GM23338 (cell line): ENCODE measurements around the gene FAP. TPM values are rescaled to one million over a fixed set of nuclear protein-coding genes. Genes with fewer than 3 reads are reported as not detected.

Experiments
- ATAC-seq: fragments of 200-7000 bp; cut with Tn5 transposase; 3 replicates; pipeline ENCODE4 v1.9.1; 2020
- DNase-seq: peaks from one replicate; pipeline ENCODE4 v3.0.0-alpha.2; 2015; ENCODE audit warnings: low spot score
- H2AFZ ChIP-seq: fragments of 200-600 bp; sonication (generic); 2 replicates; pipeline ENCODE4 v1.8.0; 2016; ENCODE audit warnings: antibody characterized with exemption, mild to moderate bottlenecking, moderate library complexity
- H3F3A ChIP-seq: fragments of 200-600 bp; sonication (generic); replicated peaks from 2 replicates; pipeline ENCODE4 v1.8.0; 2017; ENCODE audit warnings: antibody characterized with exemption, mixed run types, low read depth
- H3K27ac ChIP-seq: fragments of 200-600 bp; sonication (generic); 2 replicates; pipeline ENCODE4 v1.6.1; 2016; ENCODE audit warnings: low read depth
- H3K27me3 ChIP-seq: fragments of 200-600 bp; sonication (generic); 2 replicates; pipeline ENCODE4 v1.8.0; 2016; ENCODE audit warnings: mild to moderate bottlenecking, mixed run types, moderate library complexity; ENCODE audit not compliant: insufficient read depth
- H3K36me3 ChIP-seq: fragments of 200-600 bp; sonication (generic); 2 replicates; pipeline ENCODE4 v1.8.0; 2016; ENCODE audit warnings: mild to moderate bottlenecking; ENCODE audit not compliant: insufficient read depth
- H3K4me1 ChIP-seq: fragments of 200-600 bp; sonication (generic); 2 replicates; pipeline ENCODE4 v1.8.0; 2016; ENCODE audit warnings: mild to moderate bottlenecking, moderate library complexity; ENCODE audit not compliant: insufficient read depth
- H3K4me2 ChIP-seq: fragments of 200-600 bp; sonication (generic); 2 replicates; pipeline ENCODE4 v1.7.1; 2017; ENCODE audit warnings: mixed run types
- H3K4me3 ChIP-seq: fragments of 200-600 bp; sonication (generic); 2 replicates; pipeline ENCODE4 v1.6.1; 2016; ENCODE audit warnings: mixed run types
- H3K79me2 ChIP-seq: fragments of 200-600 bp; sonication (generic); replicated peaks from 2 replicates; pipeline ENCODE4 v1.8.0; 2017; ENCODE audit warnings: mild to moderate bottlenecking; ENCODE audit not compliant: insufficient read depth
- H3K9me2 ChIP-seq: fragments of 200-600 bp; sonication (generic); 2 replicates; pipeline ENCODE4 v1.8.0; 2017; ENCODE audit not compliant: insufficient read depth
- H4K20me1 ChIP-seq: fragments of 200-600 bp; sonication (generic); replicated peaks from 2 replicates; pipeline ENCODE4 v1.8.0; 2017; ENCODE audit warnings: mild to moderate bottlenecking; ENCODE audit not compliant: insufficient read depth
- H3K27ac Mint-ChIP-seq: 2 replicates; pipeline ENCODE4 v1.8.0; 2020; ENCODE audit warnings: inconsistent platforms, mild to moderate bottlenecking, moderate library complexity, mixed read lengths
- H3K27me3 Mint-ChIP-seq: 3 replicates; pipeline ENCODE4 v1.8.0; 2022; ENCODE audit warnings: low read depth, mild to moderate bottlenecking, moderate library complexity, mixed read lengths, inconsistent platforms; ENCODE audit not compliant: insufficient read depth, poor library complexity
- H3K36me3 Mint-ChIP-seq: 3 replicates; pipeline ENCODE4 v1.8.0; 2021; ENCODE audit warnings: low read depth, mild to moderate bottlenecking, inconsistent platforms, moderate library complexity, mixed read lengths
- H3K4me1 Mint-ChIP-seq: 3 replicates; pipeline ENCODE4 v1.8.0; 2020; ENCODE audit warnings: mild to moderate bottlenecking, inconsistent platforms, mixed read lengths
- H3K4me3 Mint-ChIP-seq: 3 replicates; pipeline ENCODE4 v1.8.0; 2021; ENCODE audit warnings: moderate library complexity, mild to moderate bottlenecking, inconsistent platforms, mixed read lengths
- H3K9me3 Mint-ChIP-seq: 3 replicates; pipeline ENCODE4 v1.8.0; 2020; ENCODE audit warnings: moderate library complexity, mild to moderate bottlenecking, inconsistent platforms, mixed read lengths
- CREB1 ChIP-seq: fragments of 250-450 bp; sonication (Bioruptor Pico); IDR thresholded peaks from 2 replicates; pipeline ENCODE4 v1.5.0; 2020; ENCODE audit warnings: low read depth, mild to moderate bottlenecking, moderate library complexity
- EZH2 ChIP-seq: fragments of 200-600 bp; sonication (generic); IDR thresholded peaks from one replicate; pipeline ENCODE4 v1.8.0; 2017; ENCODE audit warnings: antibody characterized with exemption, mild to moderate bottlenecking, low read depth; ENCODE audit not compliant: unreplicated experiment
- EZH2phosphoT487 ChIP-seq: fragments of 200-600 bp; sonication (generic); IDR thresholded peaks from one replicate; pipeline ENCODE4 v1.8.1; 2018; ENCODE audit warnings: antibody characterized with exemption; ENCODE audit not compliant: unreplicated experiment
- JUNB ChIP-seq: IDR thresholded peaks from one replicate; pipeline ENCODE4 v1.6.1; 2016; ENCODE audit warnings: antibody characterized with exemption; ENCODE audit not compliant: unreplicated experiment
- NANOG ChIP-seq: IDR thresholded peaks from 2 replicates; pipeline ENCODE4 v1.6.1; 2016; ENCODE audit warnings: antibody characterized with exemption, borderline replicate concordance
- POLR2AphosphoS5 ChIP-seq: IDR thresholded peaks from 2 replicates; pipeline ENCODE4 v1.6.1; 2016; ENCODE audit warnings: antibody characterized with exemption, low read depth
- STAT1 ChIP-seq: IDR thresholded peaks from one replicate; pipeline ENCODE4 v1.6.1; 2016; ENCODE audit warnings: antibody characterized with exemption; ENCODE audit not compliant: unreplicated experiment
- ZNF114 ChIP-seq: fragments of 250-450 bp; sonication (Bioruptor Pico); IDR thresholded peaks from 2 replicates; pipeline ENCODE4 v1.5.0; 2020; ENCODE audit warnings: mild to moderate bottlenecking, moderate library complexity
- ZNF331 ChIP-seq: fragments of 250-450 bp; sonication (Bioruptor Pico); IDR thresholded peaks from 2 replicates; pipeline ENCODE4 v1.5.0; 2020; ENCODE audit warnings: low read depth, mild to moderate bottlenecking, moderate library complexity
- polyA plus RNA-seq: library from polyadenylated mRNA; unstranded; fragments of >200 nt; fragmentation: Nextera tagmentation; extraction: Ambion mirVana; gene quantifications from 2 replicates; pipeline ENCODE4 v1.2.1, GENCODE V29; 2016
- total RNA-seq: library from RNA; depleted of rRNA; stranded (reverse); fragments of >200 nt; shearing (Covaris generic); gene quantifications from 2 replicates; pipeline ENCODE4 v1.2.3, GENCODE V29; 2014
- TF ChIP-seq, protein P1 (sequence below), 2 experiments: fragments of 200-600 bp in 1 of 2; sonication (generic) in 1 of 2; conservative IDR thresholded peaks; 2 replicates each; pipeline versions ENCODE4 v1.5.1 to v1.6.1; 2016 to 2017; ENCODE audit warnings: antibody characterized with exemption in 2 of 2, low read depth in 2 of 2, mild to moderate bottlenecking in 2 of 2, moderate library complexity in 1 of 2
- TF ChIP-seq, protein P2 (sequence below): IDR thresholded peaks from one replicate; pipeline ENCODE4 v1.6.1; 2018; ENCODE audit warnings: antibody characterized with exemption; ENCODE audit not compliant: unreplicated experiment

Gene FAP
- total and polyA plus RNA-seq, 2 experiments from 2014 or later: not detected

DNA sequence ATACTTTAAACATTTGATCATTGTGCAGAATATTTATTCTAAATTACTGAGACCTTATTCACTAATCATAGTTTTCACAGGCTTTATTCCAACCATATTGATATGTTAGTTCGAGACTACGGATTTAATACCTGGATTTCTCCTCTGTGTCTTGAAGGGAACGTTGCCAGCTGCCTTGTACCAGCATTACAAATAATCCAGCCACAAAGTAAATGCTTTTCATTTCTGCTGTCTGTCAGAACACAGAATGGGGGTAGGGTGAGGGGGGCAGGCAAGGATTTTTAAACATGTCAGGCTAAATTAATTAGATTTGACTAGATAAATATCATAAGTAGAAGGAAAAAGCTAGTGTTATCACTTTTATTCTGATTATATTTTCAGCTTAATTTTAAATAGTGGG, 94.3 kb downstream of the FAP start:
- Histone ChIP-seq H3F3A (no peaks in the 10 kb centered on the region), H3K36me3 (no peaks in the 10 kb centered on the region), H3K9me2 (no peaks in the 10 kb centered on the region), H2AFZ (no peak overlapping the region), H3K27me3 (no peaks in the 10 kb centered on the region), H3K27ac (no peak overlapping the region), H4K20me1 (no peaks in the 10 kb centered on the region), H3K4me2 (no peak overlapping the region), H3K4me1 (peaks cover 6% of the 10 kb centered on the region; the same call in 1 of the 2 replicates), H3K4me3 (no peak overlapping the region), H3K79me2 (no peaks in the 10 kb centered on the region)
- H3K27me3 Mint-ChIP-seq: no peaks in the 10 kb centered on the region
- H3K27ac Mint-ChIP-seq: no peak overlapping the region
- H3K4me1 Mint-ChIP-seq: peaks cover 8% of the 10 kb centered on the region; the same call in 2 of the 3 replicates
- DNase-seq (no peak), ATAC-seq (no peak)
- H3K4me3 Mint-ChIP-seq: no peak overlapping the region
- no peaks in the 10 kb centered on the region for H3K36me3 Mint-ChIP-seq
- H3K9me3 Mint-ChIP-seq: no peaks in the 10 kb centered on the region
- TF ChIP-seq CREB1 (CRISPR knock-in tag): no peak
- no peak for TF ChIP-seq EZH2
- no peak for TF ChIP-seq JUNB
- no peak for TF ChIP-seq STAT1
- TF ChIP-seq ZNF331 (CRISPR knock-in tag): no peak
- TF ChIP-seq ZNF114 (CRISPR knock-in tag): no peak
- no peak for TF ChIP-seq POLR2AphosphoS5
- TF ChIP-seq, protein P1, sequence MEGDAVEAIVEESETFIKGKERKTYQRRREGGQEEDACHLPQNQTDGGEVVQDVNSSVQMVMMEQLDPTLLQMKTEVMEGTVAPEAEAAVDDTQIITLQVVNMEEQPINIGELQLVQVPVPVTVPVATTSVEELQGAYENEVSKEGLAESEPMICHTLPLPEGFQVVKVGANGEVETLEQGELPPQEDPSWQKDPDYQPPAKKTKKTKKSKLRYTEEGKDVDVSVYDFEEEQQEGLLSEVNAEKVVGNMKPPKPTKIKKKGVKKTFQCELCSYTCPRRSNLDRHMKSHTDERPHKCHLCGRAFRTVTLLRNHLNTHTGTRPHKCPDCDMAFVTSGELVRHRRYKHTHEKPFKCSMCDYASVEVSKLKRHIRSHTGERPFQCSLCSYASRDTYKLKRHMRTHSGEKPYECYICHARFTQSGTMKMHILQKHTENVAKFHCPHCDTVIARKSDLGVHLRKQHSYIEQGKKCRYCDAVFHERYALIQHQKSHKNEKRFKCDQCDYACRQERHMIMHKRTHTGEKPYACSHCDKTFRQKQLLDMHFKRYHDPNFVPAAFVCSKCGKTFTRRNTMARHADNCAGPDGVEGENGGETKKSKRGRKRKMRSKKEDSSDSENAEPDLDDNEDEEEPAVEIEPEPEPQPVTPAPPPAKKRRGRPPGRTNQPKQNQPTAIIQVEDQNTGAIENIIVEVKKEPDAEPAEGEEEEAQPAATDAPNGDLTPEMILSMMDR (conservative IDR thresholded peaks at IDR 0.05; ENCODE audit: low read depth in 2 of 2): no peak
- TF ChIP-seq NANOG: no peak
- TF ChIP-seq, protein P2, sequence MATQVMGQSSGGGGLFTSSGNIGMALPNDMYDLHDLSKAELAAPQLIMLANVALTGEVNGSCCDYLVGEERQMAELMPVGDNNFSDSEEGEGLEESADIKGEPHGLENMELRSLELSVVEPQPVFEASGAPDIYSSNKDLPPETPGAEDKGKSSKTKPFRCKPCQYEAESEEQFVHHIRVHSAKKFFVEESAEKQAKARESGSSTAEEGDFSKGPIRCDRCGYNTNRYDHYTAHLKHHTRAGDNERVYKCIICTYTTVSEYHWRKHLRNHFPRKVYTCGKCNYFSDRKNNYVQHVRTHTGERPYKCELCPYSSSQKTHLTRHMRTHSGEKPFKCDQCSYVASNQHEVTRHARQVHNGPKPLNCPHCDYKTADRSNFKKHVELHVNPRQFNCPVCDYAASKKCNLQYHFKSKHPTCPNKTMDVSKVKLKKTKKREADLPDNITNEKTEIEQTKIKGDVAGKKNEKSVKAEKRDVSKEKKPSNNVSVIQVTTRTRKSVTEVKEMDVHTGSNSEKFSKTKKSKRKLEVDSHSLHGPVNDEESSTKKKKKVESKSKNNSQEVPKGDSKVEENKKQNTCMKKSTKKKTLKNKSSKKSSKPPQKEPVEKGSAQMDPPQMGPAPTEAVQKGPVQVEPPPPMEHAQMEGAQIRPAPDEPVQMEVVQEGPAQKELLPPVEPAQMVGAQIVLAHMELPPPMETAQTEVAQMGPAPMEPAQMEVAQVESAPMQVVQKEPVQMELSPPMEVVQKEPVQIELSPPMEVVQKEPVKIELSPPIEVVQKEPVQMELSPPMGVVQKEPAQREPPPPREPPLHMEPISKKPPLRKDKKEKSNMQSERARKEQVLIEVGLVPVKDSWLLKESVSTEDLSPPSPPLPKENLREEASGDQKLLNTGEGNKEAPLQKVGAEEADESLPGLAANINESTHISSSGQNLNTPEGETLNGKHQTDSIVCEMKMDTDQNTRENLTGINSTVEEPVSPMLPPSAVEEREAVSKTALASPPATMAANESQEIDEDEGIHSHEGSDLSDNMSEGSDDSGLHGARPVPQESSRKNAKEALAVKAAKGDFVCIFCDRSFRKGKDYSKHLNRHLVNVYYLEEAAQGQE: no peak
- TF ChIP-seq EZH2phosphoT487: no peak

DNA sequence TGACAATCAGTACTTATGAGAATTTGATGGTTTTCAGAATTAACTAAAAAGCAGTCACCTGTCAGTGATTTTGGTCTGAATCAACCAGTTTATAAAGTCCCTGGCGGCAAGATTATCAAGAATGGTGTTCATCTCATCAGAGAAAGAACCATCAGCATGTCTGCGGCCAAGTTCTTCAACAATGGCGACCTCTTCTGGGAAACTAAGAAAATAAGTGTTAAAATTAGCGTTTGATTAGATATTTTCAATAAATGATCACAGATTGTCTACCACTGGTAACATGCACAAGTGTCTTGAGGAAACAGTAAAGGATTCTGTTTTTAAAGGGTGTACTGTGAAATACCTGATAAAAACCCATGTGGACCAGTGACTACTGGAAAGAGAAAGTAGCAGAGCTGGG, 99.3 kb downstream of the FAP start:
- DNase-seq: peak; percentile 2
- no peak overlapping the region for H3K27ac Mint-ChIP-seq
- H3K4me1 ChIP-seq: no peaks in the 10 kb centered on the region
- no peak overlapping the region for H3K4me3 Mint-ChIP-seq
- H3K9me2 ChIP-seq: no peaks in the 10 kb centered on the region
- no peak for ATAC-seq
- H3K79me2 ChIP-seq: no peaks in the 10 kb centered on the region
- H3K4me1 Mint-ChIP-seq: peaks cover 4% of the 10 kb centered on the region; the same call in 2 of the 3 replicates
- H4K20me1 ChIP-seq: no peaks in the 10 kb centered on the region
- H2AFZ ChIP-seq: no peak overlapping the region
- no peak overlapping the region for H3K27ac ChIP-seq
- H3K36me3 ChIP-seq: no peaks in the 10 kb centered on the region
- TF ChIP-seq, protein P1 (conservative IDR thresholded peaks at IDR 0.05; ENCODE audit: low read depth in 2 of 2): peak; percentile 41 to 49; a peak in 3 of 4 replicates
- TF ChIP-seq NANOG: no peak
- TF ChIP-seq, protein P2: no peak
- no peaks in the 10 kb centered on the region for H3K36me3 Mint-ChIP-seq
- no peak overlapping the region for H3K4me2 ChIP-seq
- H3F3A ChIP-seq: no peaks in the 10 kb centered on the region
- H3K27me3 ChIP-seq: no peaks in the 10 kb centered on the region
- no peaks in the 10 kb centered on the region for H3K27me3 Mint-ChIP-seq
- H3K4me3 ChIP-seq: no peak overlapping the region
- H3K9me3 Mint-ChIP-seq: no peaks in the 10 kb centered on the region
